A673 (cell line): ENCODE data around the gene HARBI1. TPM values are rescaled to one million over a fixed set of nuclear protein-coding genes. Genes with fewer than 3 reads are reported as not detected.
A peak's percentile ranks its signal among the peaks of the same experiment; 100 is the strongest.

ENCODE experiments used
- BruUV-seq: library from RNA; stranded (reverse); fragments of 400-500 nt; replicated peaks from 2 replicates; lab custom pipeline; 2021; lab: Mats Ljungman, UMichigan
- CTCF ChIA-PET: fragments of 300-600 bp; sonication (Branson Sonifier 250); formaldehyde crosslinking; loops from one replicate; lab custom pipeline; 2022; ENCODE audit warnings: antibody characterized with exemption; lab: Charles Lee
- POLR2A ChIA-PET: fragments of 300-600 bp; sonication (Branson Sonifier 250); formaldehyde crosslinking; loops from one replicate; lab custom pipeline; 2022; ENCODE audit warnings: antibody characterized with exemption; ENCODE audit not compliant: low non-redundant PET; lab: Charles Lee
- DNase-seq: peaks from one replicate; pipeline ENCODE4 v3.0.0-alpha.2; 2015; ENCODE audit warnings: low spot score
- H3K27ac ChIP-seq: fragments of 200-600 bp; sonication (generic); 2 replicates; pipeline ENCODE4 v1.5.1; 2016; ENCODE audit warnings: mixed run types, low read depth, mild to moderate bottlenecking, mixed read lengths, antibody characterized with exemption, low read length; ENCODE audit not compliant: poor library complexity, severe bottlenecking
- H3K27me3 ChIP-seq: fragments of 200-600 bp; sonication (generic); replicated peaks from 2 replicates; pipeline ENCODE4 v1.6.1; 2017; ENCODE audit warnings: mixed run types, low read depth, mild to moderate bottlenecking, mixed read lengths, antibody characterized with exemption, low read length; ENCODE audit not compliant: insufficient read depth, poor library complexity
- H3K36me3 ChIP-seq: fragments of 200-600 bp; sonication (generic); 2 replicates; pipeline ENCODE4 v1.6.1; 2016; ENCODE audit warnings: mixed run types, mild to moderate bottlenecking, mixed read lengths, antibody characterized with exemption, low read length; ENCODE audit not compliant: insufficient read depth, poor library complexity, severe bottlenecking
- H3K4me1 ChIP-seq: fragments of 200-600 bp; sonication (generic); 2 replicates; pipeline ENCODE4 v1.6.1; 2017; ENCODE audit warnings: mixed run types, mild to moderate bottlenecking, mixed read lengths, antibody characterized with exemption, low read length; ENCODE audit not compliant: insufficient read depth, poor library complexity, severe bottlenecking
- H3K4me3 ChIP-seq: fragments of 200-600 bp; sonication (generic); 2 replicates; pipeline ENCODE4 v1.5.1; 2016; ENCODE audit warnings: low read depth, mixed run types, mild to moderate bottlenecking, mixed read lengths, low read length; ENCODE audit not compliant: poor library complexity, severe bottlenecking
- H3K9me3 ChIP-seq: fragments of 200-600 bp; sonication (generic); 2 replicates; pipeline ENCODE4 v1.6.1; 2016; ENCODE audit warnings: mixed run types, low read depth, mild to moderate bottlenecking, mixed read lengths, antibody characterized with exemption, low read length; ENCODE audit not compliant: poor library complexity, severe bottlenecking
- CTCF ChIP-seq: fragments of 300-800, 200-600 bp; sonication (generic); conservative IDR thresholded peaks from 2 replicates; pipeline ENCODE4 v1.5.1; 2017; ENCODE audit warnings: low read depth, mild to moderate bottlenecking, antibody characterized with exemption, low read length, moderate library complexity, mixed read lengths
- EZH2 ChIP-seq: fragments of 200-600 bp; sonication (generic); IDR thresholded peaks from 2 replicates; pipeline ENCODE4 v1.6.1; 2017; ENCODE audit warnings: borderline replicate concordance, low read depth, mild to moderate bottlenecking, mixed read lengths, antibody characterized with exemption, low read length; ENCODE audit not compliant: poor library complexity, severe bottlenecking
- intact Hi-C: fragments of 100-400 bp; cut with micrococcal nuclease; formaldehyde crosslinking; loops from one replicate; pipeline ENCODE4 v1.10.0; 2022; ENCODE audit not compliant: unreplicated experiment
- total RNA-seq: library from RNA; stranded (reverse); gene quantifications from 2 replicates; pipeline ENCODE4 v1.2.3, GENCODE V29; 2021

The HARBI1 gene
- total RNA-seq, 1 experiment from 2014 or later: 11.6 TPM

- Histone ChIP-seq H3K4me1 (peaks cover 11% of the 10 kb centered on the region), H3K27ac (no peak overlapping the region), H3K36me3 (no peaks in the 10 kb centered on the region), H3K4me3 (no peak overlapping the region), H3K27me3 (no peaks in the 10 kb centered on the region), H3K9me3 (no peaks in the 10 kb centered on the region)
- POLR2A ChIA-PET: interaction anchor here (0.5 to 0.6 kb wide), 2 partner anchors 57 to 988 kb away, joined by 3 to 5 read pairs; no protein-coding TSS in a partner anchor
- no peak for TF ChIP-seq EZH2
- TF ChIP-seq CTCF: no peak
- DNase-seq: peak; percentile 62
- CTCF ChIA-PET: interaction anchor here (0.6 kb wide), 2 partner anchors 8 to 87 kb away, joined by 4 to 5 read pairs; no protein-coding TSS in a partner anchor
- intact Hi-C loops: no loop called here
- BruUV-seq: no TSS peak
Measured at GRCh38 chr11:46607516-46607915, 9.5 kb downstream of the HARBI1 start.

GRCh38 chr11:46604796-46605195 lies 12.2 kb downstream of the HARBI1 start:
- H3K4me3 ChIP-seq: no peak overlapping the region
- ChIA-PET CTCF (no interaction called here), POLR2A (interaction anchor here (0.6 kb wide), 1 partner anchor 49 kb away, joined by 3 read pairs; no protein-coding TSS in a partner anchor)
- H3K9me3 ChIP-seq: no peaks in the 10 kb centered on the region
- H3K27ac ChIP-seq: no peak overlapping the region
- DNase-seq: no peak
- no TSS peak for BruUV-seq
- peaks cover 11% of the 10 kb centered on the region for H3K4me1 ChIP-seq
- intact Hi-C loops: no loop called here
- TF ChIP-seq EZH2 (no peak), CTCF (no peak)
- no peaks in the 10 kb centered on the region for H3K27me3 ChIP-seq
- H3K36me3 ChIP-seq: no peaks in the 10 kb centered on the region

- Histone ChIP-seq H3K9me3 (no peaks in the 10 kb centered on the region), H3K4me3 (no peak overlapping the region), H3K27me3 (no peaks in the 10 kb centered on the region), H3K4me1 (peaks cover 11% of the 10 kb centered on the region), H3K27ac (no peak overlapping the region), H3K36me3 (no peaks in the 10 kb centered on the region)
- no peak for TF ChIP-seq CTCF
- no peak for TF ChIP-seq EZH2
- CTCF ChIA-PET: interaction anchor here (0.7 kb wide), 1 partner anchor 731 kb away, joined by 14 read pairs; no protein-coding TSS in a partner anchor
- no peak for DNase-seq
- POLR2A ChIA-PET: no interaction called here
- no TSS peak for BruUV-seq
- intact Hi-C loops: no loop called here
Measured at GRCh38 chr11:46603704-46604308, 13.2 kb downstream of the HARBI1 start.
